ENCODE measurements around the gene UNC13D. TPM values are rescaled to one million over a fixed set of nuclear protein-coding genes. Genes with fewer than 3 reads are reported as not detected.

Gene UNC13D
- total and polyA plus RNA-seq, 9 of the 15 experiments (the other 6 are each of a cell fraction or from before 2014, with no cell fraction given), result 0.86 to 244 (median 69.2) TPM

GRCh38 chr17:75791254-75791653 lies 53.0 kb downstream of the UNC13D start (continued):
- TF ChIP-seq IRF1 (CRISPR knock-in tag; IDR thresholded peaks at IDR 0.05; ENCODE audit: borderline replicate concordance) (no peak), CBX2 (IDR thresholded peaks at IDR 0.05; ENCODE audit: insufficient read depth, low read length, poor library complexity, severe bottlenecking) (no peak), ZNF407 (IDR thresholded peaks at IDR 0.05; ENCODE audit: low read depth) (no peak), ARID3B (CRISPR knock-in tag; IDR thresholded peaks at IDR 0.05; ENCODE audit: borderline replicate concordance) (no peak)
